Lower leg skin (tissue), 3 donors: ENCODE data around the gene DCAF4L1.

Experiments used
- CTCF ChIP-seq, 3 donors: fragments of 450-650 bp; IDR thresholded peaks; one replicate each; pipeline ENCODE4 v1.5.1; 2016; ENCODE audit warnings: antibody characterized with exemption in 3 of 3, mild to moderate bottlenecking in 3 of 3, moderate library complexity in 2 of 3
- POLR2A ChIP-seq, 2 donors: fragments of 450-650 bp; IDR thresholded peaks; one replicate each; pipeline ENCODE4 v1.6.1; 2016 to 2017; ENCODE audit warnings: antibody characterized with exemption in 2 of 2, mild to moderate bottlenecking in 1 of 2, moderate library complexity in 1 of 2

- no peak for TF ChIP-seq POLR2A (IDR thresholded peaks at IDR 0.05)
- TF ChIP-seq CTCF (IDR thresholded peaks at IDR 0.05) = no peak
Measured at GRCh38 chr4:41982716-41983115, 1.2 kb downstream of the DCAF4L1 start.
